Right lobe of liver (tissue), 6 donors: ENCODE measurements around the gene TBXA2R. TPM values are rescaled to one million over a fixed set of nuclear protein-coding genes. Genes with fewer than 3 reads are reported as not detected.

Experiments
- ATAC-seq, 4 donors: fragments of 200-7000 bp; cut with Tn5 transposase; one replicate each; pipeline ENCODE4 v1.9.1; 2020; ENCODE audit warnings: mild to moderate bottlenecking in 4 of 4, moderate library complexity in 4 of 4
- DNase-seq, 3 donors: peaks; one replicate each; pipeline ENCODE4 v3.0.0-alpha.2; 2020
- H3K27ac ChIP-seq, 3 donors: fragments of 200-600 bp; one replicate each; pipeline ENCODE4 v1.8.0; 2022
- H3K27me3 ChIP-seq, 2 donors: fragments of 200-600 bp; one replicate each; pipeline ENCODE4 v1.8.0; 2022
- H3K36me3 ChIP-seq, 4 donors: fragments of 200-600 bp; sonication (generic) in 1 of 4; one replicate each; pipeline versions ENCODE4 v1.5.1 to v1.8.0; 2017 to 2022; ENCODE audit warnings: control low read depth in 1 of 4
- H3K4me1 ChIP-seq, 4 donors: fragments of 200-600 bp; sonication (generic) in 1 of 4; one replicate each; pipeline versions ENCODE4 v1.5.1 to v1.8.0; 2017 to 2022; ENCODE audit warnings: control low read depth in 1 of 4
- H3K4me3 ChIP-seq, 3 donors: fragments of 200-600 bp; one replicate each; pipeline ENCODE4 v1.8.0; 2022
- H3K9me3 ChIP-seq, 4 donors: fragments of 200-600 bp; sonication (generic) in 1 of 4; one replicate each; pipeline versions ENCODE4 v1.5.1 to v1.8.0; 2017 to 2022; ENCODE audit warnings: control low read depth in 1 of 4
- CTCF ChIP-seq, 4 donors: fragments of 200-600 bp in 3 of 4; fragments of 450-650 bp in 1 of 4; IDR thresholded peaks; one replicate each; pipeline versions ENCODE4 v1.5.1 to v1.8.0; 2016 to 2022; ENCODE audit warnings: antibody characterized with exemption in 4 of 4, mild to moderate bottlenecking in 2 of 4
- POLR2A ChIP-seq: fragments of 450-650 bp; IDR thresholded peaks from one replicate; pipeline ENCODE4 v1.6.1; 2017; ENCODE audit warnings: antibody characterized with exemption, mild to moderate bottlenecking
- WGBS: methylation state at CpG from one replicate; pipeline ENCODE4 v1.1.6; 2018; ENCODE audit warnings: low coverage, low lambda C conversion rate; ENCODE audit not compliant: insufficient coverage; ENCODE audit errors: missing lambda C conversion rate; 5-methylcytosine and 5-hydroxymethylcytosine counted together
- intact Hi-C, 2 donors: fragments of 100-400 bp; cut with DNase I; formaldehyde crosslinking; loops; one replicate each; pipeline versions ENCODE4 v1.11.2 to v1.14.1; 2022
- total RNA-seq, 6 experiments: library from RNA; depleted of rRNA in 2 of 6; stranded (reverse); fragments of >200 nt in 2 of 6; fragmentation: NEBNext Ultra II Directional in 3 of 6; extraction: Animal tissue kit (Norgen Biotek cat#: 25700) in 3 of 6; gene quantifications; one replicate each; pipeline versions ENCODE4 v1.1.0 to v1.2.4, GENCODE V29; 2016 to 2023
- donor health status: DM: no; HTN: yes; CAD: no.
- donor health status: DM: no; HTN: no; CAD: no.
- donor health status: DM: no; HTN: no; CAD: no.
- donor health status: DM: no; HTN: yes; CAD: no.
- donor health status: DM: no; HTN: yes; CAD: no.

Gene TBXA2R
- total RNA-seq, 6 experiments from 2014 or later, result 2.8 to 10.4 (median 4.7) TPM

- Histone ChIP-seq H3K4me3 (no peak overlapping the region), H3K27ac (no peak overlapping the region), H3K27me3 (no peaks in the 10 kb centered on the region), H3K36me3 (no peaks in the 10 kb centered on the region), H3K4me1 (peaks cover 0 to 29% (median 6%) of the 10 kb centered on the region in 4 donors), H3K9me3 (no peaks in the 10 kb centered on the region)
- no peak for DNase-seq
- ATAC-seq, result no peak
- intact Hi-C loops, result no loop called here
- 89% methylated on average over 7 of the region's 9 CpGs for WGBS
- TF ChIP-seq CTCF (IDR thresholded peaks at IDR 0.05) (no peak), POLR2A (no peak)
These were observed 54.9 kb downstream of the TBXA2R start for GRCh38 chr19:3551792-3552095.

GRCh38 chr19:3550947-3551791 lies 55.5 kb downstream of the TBXA2R start:
- Histone ChIP-seq H3K36me3 (no peaks in the 10 kb centered on the region), H3K4me1 (peaks cover 0 to 29% (median 6%) of the 10 kb centered on the region in 4 donors), H3K27me3 (no peaks in the 10 kb centered on the region), H3K9me3 (no peaks in the 10 kb centered on the region), H3K4me3 (no peak overlapping the region), H3K27ac (no peak overlapping the region)
- intact Hi-C loops, result no loop called here
- DNase-seq (no peak), ATAC-seq (no peak)
- TF ChIP-seq CTCF (IDR thresholded peaks at IDR 0.05) (no peak), POLR2A (no peak)
- WGBS, result 96% methylated on average over 10 of the region's 34 CpGs

- no peaks in the 10 kb centered on the region for H3K36me3 ChIP-seq
- intact Hi-C loops, result loop anchor here (10.0 kb wide), 2 partner anchors 65 to 75 kb away; partner anchors contain the start of gene CACTIN (in 1 of the 2)
- DNase-seq (no peak), ATAC-seq (no peak)
- no peak overlapping the region for H3K4me3 ChIP-seq
- 89% methylated on average over 5 of the region's 10 CpGs for WGBS
- H3K9me3 ChIP-seq, result no peaks in the 10 kb centered on the region
- no peak for TF ChIP-seq CTCF (IDR thresholded peaks at IDR 0.05)
- no peak for TF ChIP-seq POLR2A
- peaks cover 0 to 22% (median 5%) of the 10 kb centered on the region in 4 donors for H3K4me1 ChIP-seq
- H3K27ac ChIP-seq, result no peak overlapping the region
- no peaks in the 10 kb centered on the region for H3K27me3 ChIP-seq
These were observed 56.9 kb downstream of the TBXA2R start for GRCh38 chr19:3549816-3550215.

GRCh38 chr19:3548606-3549005 lies 58.1 kb downstream of the TBXA2R start:
- peak in 2 of 3 donors; percentile 36 to 61 for DNase-seq
- Histone ChIP-seq H3K4me3 (no peak overlapping the region), H3K9me3 (no peaks in the 10 kb centered on the region), H3K27me3 (no peaks in the 10 kb centered on the region), H3K36me3 (no peaks in the 10 kb centered on the region), H3K4me1 (peaks cover 0 to 10% (median 0%) of the 10 kb centered on the region in 4 donors), H3K27ac (no peak overlapping the region)
- intact Hi-C loops, result loop anchor here (10.0 kb wide), 2 partner anchors 66 to 76 kb away; partner anchors contain the start of gene CACTIN (in 1 of the 2)
- TF ChIP-seq CTCF (IDR thresholded peaks at IDR 0.05) (no peak), POLR2A (no peak)
- WGBS, result 40% methylated on average over 8 of the region's 14 CpGs
- no peak for ATAC-seq
